Measurements from ENCODE around the gene TRRAP.

The TRRAP gene

GRCh38 chr7:98930464-98930863 is 52.1 kb downstream of the TRRAP start:
- H2AFZ ChIP-seq: no peak overlapping the region
- no peak overlapping the region for H3K4me2 ChIP-seq (ENCODE audit: low read length)
- no peaks in the 10 kb centered on the region for H3K4me1 ChIP-seq
- H3K27me3 ChIP-seq (ENCODE audit: control insufficient read depth, insufficient read depth, low read length): no peaks in the 10 kb centered on the region
- no peak for TF ChIP-seq CTCF (IDR thresholded peaks at IDR 0.05)
- no peaks in the 10 kb centered on the region for H3K36me3 ChIP-seq (ENCODE audit: control insufficient read depth, insufficient read depth, low read length)
- H3K9ac ChIP-seq: no peak overlapping the region
- peaks cover 5% of the 10 kb centered on the region for H3K79me2 ChIP-seq
- H3K9me3 ChIP-seq (ENCODE audit: control insufficient read depth, low read length): no peaks in the 10 kb centered on the region
- no peak overlapping the region for H3K27ac ChIP-seq
- no peak overlapping the region for H3K4me3 ChIP-seq (ENCODE audit: low read depth, low read length)

GRCh38 chr7:98930921-98931320 is 52.6 kb downstream of the TRRAP start:
- Histone ChIP-seq H3K79me2 (peaks cover 5% of the 10 kb centered on the region), H3K4me2 (ENCODE audit: low read length) (no peak overlapping the region), H3K27ac (no peak overlapping the region), H2AFZ (no peak overlapping the region), H3K4me1 (no peaks in the 10 kb centered on the region), H3K4me3 (ENCODE audit: low read depth, low read length) (no peak overlapping the region), H3K9ac (no peak overlapping the region), H3K27me3 (ENCODE audit: control insufficient read depth, insufficient read depth, low read length) (no peaks in the 10 kb centered on the region), H3K9me3 (ENCODE audit: control insufficient read depth, low read length) (no peaks in the 10 kb centered on the region), H3K36me3 (ENCODE audit: control insufficient read depth, insufficient read depth, low read length) (no peaks in the 10 kb centered on the region)
- TF ChIP-seq CTCF (IDR thresholded peaks at IDR 0.05): no peak

GRCh38 chr7:98933321-98933720 is 55.0 kb downstream of the TRRAP start:
- no peaks in the 10 kb centered on the region for H3K9me3 ChIP-seq (ENCODE audit: control insufficient read depth, low read length)
- H3K27me3 ChIP-seq (ENCODE audit: control insufficient read depth, insufficient read depth, low read length): no peaks in the 10 kb centered on the region
- peaks cover 5% of the 10 kb centered on the region for H3K79me2 ChIP-seq
- H3K36me3 ChIP-seq (ENCODE audit: control insufficient read depth, insufficient read depth, low read length): no peaks in the 10 kb centered on the region
- H3K4me3 ChIP-seq (ENCODE audit: low read depth, low read length): no peak overlapping the region
- no peak overlapping the region for H3K27ac ChIP-seq
- no peak overlapping the region for H2AFZ ChIP-seq
- H3K4me1 ChIP-seq: no peaks in the 10 kb centered on the region
- no peak overlapping the region for H3K9ac ChIP-seq
- no peak overlapping the region for H3K4me2 ChIP-seq (ENCODE audit: low read length)
- TF ChIP-seq CTCF (IDR thresholded peaks at IDR 0.05): no peak

- Histone ChIP-seq H3K9me3 (ENCODE audit: control insufficient read depth, low read length) (no peaks in the 10 kb centered on the region), H3K36me3 (ENCODE audit: control insufficient read depth, insufficient read depth, low read length) (no peaks in the 10 kb centered on the region), H3K4me1 (no peaks in the 10 kb centered on the region), H3K79me2 (peaks cover 5% of the 10 kb centered on the region), H3K27ac (no peak overlapping the region), H3K4me3 (ENCODE audit: low read depth, low read length) (no peak overlapping the region), H2AFZ (no peak overlapping the region), H3K9ac (no peak overlapping the region), H3K27me3 (ENCODE audit: control insufficient read depth, insufficient read depth, low read length) (no peaks in the 10 kb centered on the region), H3K4me2 (ENCODE audit: low read length) (no peak overlapping the region)
- no peak for TF ChIP-seq CTCF (IDR thresholded peaks at IDR 0.05)
These were observed 55.9 kb downstream of the TRRAP start for GRCh38 chr7:98934267-98934666.

GRCh38 chr7:98935811-98936210 is 57.5 kb downstream of the TRRAP start:
- no peak for TF ChIP-seq CTCF (IDR thresholded peaks at IDR 0.05)
- Histone ChIP-seq H3K27me3 (ENCODE audit: control insufficient read depth, insufficient read depth, low read length) (no peaks in the 10 kb centered on the region), H3K9me3 (ENCODE audit: control insufficient read depth, low read length) (no peaks in the 10 kb centered on the region), H3K9ac (no peak overlapping the region), H3K79me2 (peaks cover 2% of the 10 kb centered on the region), H2AFZ (no peak overlapping the region), H3K4me1 (no peaks in the 10 kb centered on the region), H3K36me3 (ENCODE audit: control insufficient read depth, insufficient read depth, low read length) (no peaks in the 10 kb centered on the region), H3K4me3 (ENCODE audit: low read depth, low read length) (no peak overlapping the region), H3K27ac (no peak overlapping the region), H3K4me2 (ENCODE audit: low read length) (no peak overlapping the region)

All from parathyroid adenoma (tissue), 2 donors.